ENCODE data around the gene ABCC2. TPM values are rescaled to one million over a fixed set of nuclear protein-coding genes. Genes with fewer than 3 reads are reported as not detected.

The ABCC2 gene
- total and polyA plus RNA-seq, 2 donors (not counting 1 experiment from before 2014, with no cell fraction given), result 0.17 to 0.66 TPM

GRCh38 chr10:99852481-99853213, 70.2 kb downstream of the ABCC2 start:
- Histone ChIP-seq H2AFZ (ENCODE audit: low read length) (no peak overlapping the region), H3K4me2 (ENCODE audit: extremely low read depth, insufficient read depth, low read length) (no peak overlapping the region), H3K4me1 (ENCODE audit: control insufficient read depth, extremely low read depth, insufficient read depth, low read length) (no peaks in the 10 kb centered on the region), H3K27me3 (ENCODE audit: control insufficient read depth, insufficient read depth, low read length) (no peaks in the 10 kb centered on the region), H3K9ac (ENCODE audit: insufficient read depth, low read length) (no peak overlapping the region), H4K20me1 (ENCODE audit: control insufficient read depth, extremely low read depth, insufficient read depth, low read length) (no peaks in the 10 kb centered on the region), H3K79me2 (ENCODE audit: control insufficient read depth, insufficient read depth, low read length) (no peaks in the 10 kb centered on the region), H3K9me3 (ENCODE audit: control insufficient read depth, insufficient read depth, low read depth, low read length) (no peaks in the 10 kb centered on the region), H3K36me3 (ENCODE audit: control insufficient read depth, insufficient read depth, low read length) (no peaks in the 10 kb centered on the region), H3K27ac (ENCODE audit: insufficient read depth, low read length) (no peak overlapping the region), H3K4me3 (replicated peaks in 1 of 4; ENCODE audit: control extremely low read depth in 1 of 4, insufficient read depth in 1 of 4, low read depth in 3 of 4, low read length in 4 of 4) (no peak overlapping the region)
- DNase-seq (ENCODE audit: low read depth in 2 of 2), result no peak
- no peak for TF ChIP-seq EZH2 (IDR thresholded peaks at IDR 0.05; ENCODE audit: low read length, missing control alignments)
- no peak for TF ChIP-seq CTCF (conservative IDR thresholded peaks at IDR 0.05 in 1 of 2, IDR thresholded peaks at IDR 0.05 in 1 of 2; ENCODE audit: low read depth in 1 of 2, low read length in 2 of 2)

- H3K9me3 ChIP-seq (ENCODE audit: control insufficient read depth, insufficient read depth, low read depth, low read length), result no peaks in the 10 kb centered on the region
Measured at GRCh38 chr10:99853655-99854054, 71.2 kb downstream of the ABCC2 start.

GRCh38 chr10:99854860-99855259, 72.4 kb downstream of the ABCC2 start:
- Histone ChIP-seq H2AFZ (ENCODE audit: low read length) (peak overlapping the region; percentile 10), H3K9ac (ENCODE audit: insufficient read depth, low read length) (no peak overlapping the region), H3K27me3 (ENCODE audit: control insufficient read depth, insufficient read depth, low read length) (no peaks in the 10 kb centered on the region), H3K27ac (ENCODE audit: insufficient read depth, low read length) (no peak overlapping the region), H4K20me1 (ENCODE audit: control insufficient read depth, extremely low read depth, insufficient read depth, low read length) (no peaks in the 10 kb centered on the region), H3K79me2 (ENCODE audit: control insufficient read depth, insufficient read depth, low read length) (no peaks in the 10 kb centered on the region), H3K4me1 (ENCODE audit: control insufficient read depth, extremely low read depth, insufficient read depth, low read length) (no peaks in the 10 kb centered on the region), H3K36me3 (ENCODE audit: control insufficient read depth, insufficient read depth, low read length) (no peaks in the 10 kb centered on the region), H3K4me2 (ENCODE audit: extremely low read depth, insufficient read depth, low read length) (no peak overlapping the region), H3K9me3 (ENCODE audit: control insufficient read depth, insufficient read depth, low read depth, low read length) (no peaks in the 10 kb centered on the region), H3K4me3 (replicated peaks in 1 of 4; ENCODE audit: control extremely low read depth in 1 of 4, insufficient read depth in 1 of 4, low read depth in 3 of 4, low read length in 4 of 4) (no peak overlapping the region)
- TF ChIP-seq EZH2 (IDR thresholded peaks at IDR 0.05; ENCODE audit: low read length, missing control alignments), result no peak
- peak; percentile 64 to 73 for TF ChIP-seq CTCF (conservative IDR thresholded peaks at IDR 0.05 in 1 of 2, IDR thresholded peaks at IDR 0.05 in 1 of 2; ENCODE audit: low read depth in 1 of 2, low read length in 2 of 2)
- peak; percentile 73 to 87 for DNase-seq (ENCODE audit: low read depth in 2 of 2)

More at GRCh38 chr10:99853655-99854054, 71.2 kb downstream of the ABCC2 start:
- DNase-seq (ENCODE audit: low read depth in 2 of 2), result no peak
- H2AFZ ChIP-seq (ENCODE audit: low read length), result no peak overlapping the region
- H4K20me1 ChIP-seq (ENCODE audit: control insufficient read depth, extremely low read depth, insufficient read depth, low read length), result no peaks in the 10 kb centered on the region
- H3K79me2 ChIP-seq (ENCODE audit: control insufficient read depth, insufficient read depth, low read length), result no peaks in the 10 kb centered on the region
- no peaks in the 10 kb centered on the region for H3K27me3 ChIP-seq (ENCODE audit: control insufficient read depth, insufficient read depth, low read length)
- TF ChIP-seq CTCF (conservative IDR thresholded peaks at IDR 0.05 in 1 of 2, IDR thresholded peaks at IDR 0.05 in 1 of 2; ENCODE audit: low read depth in 1 of 2, low read length in 2 of 2) (no peak), EZH2 (IDR thresholded peaks at IDR 0.05; ENCODE audit: low read length, missing control alignments) (no peak)
- H3K27ac ChIP-seq (ENCODE audit: insufficient read depth, low read length), result no peak overlapping the region
- no peak overlapping the region for H3K9ac ChIP-seq (ENCODE audit: insufficient read depth, low read length)
- H3K4me1 ChIP-seq (ENCODE audit: control insufficient read depth, extremely low read depth, insufficient read depth, low read length), result no peaks in the 10 kb centered on the region
- H3K36me3 ChIP-seq (ENCODE audit: control insufficient read depth, insufficient read depth, low read length), result no peaks in the 10 kb centered on the region
- peak overlapping the region in 1 of 4 experiments; percentile 27 for H3K4me3 ChIP-seq (replicated peaks in 1 of 4; ENCODE audit: control extremely low read depth in 1 of 4, insufficient read depth in 1 of 4, low read depth in 3 of 4, low read length in 4 of 4)
- H3K4me2 ChIP-seq (ENCODE audit: extremely low read depth, insufficient read depth, low read length), result no peak overlapping the region
